ENCODE results near the gene CSMD2.
"Not testable (repeated sequence)": the region's sequence is repeated elsewhere in the genome, so short reads cannot be mapped to it uniquely, and the experiment has no call there.

Gene CSMD2

DNA sequence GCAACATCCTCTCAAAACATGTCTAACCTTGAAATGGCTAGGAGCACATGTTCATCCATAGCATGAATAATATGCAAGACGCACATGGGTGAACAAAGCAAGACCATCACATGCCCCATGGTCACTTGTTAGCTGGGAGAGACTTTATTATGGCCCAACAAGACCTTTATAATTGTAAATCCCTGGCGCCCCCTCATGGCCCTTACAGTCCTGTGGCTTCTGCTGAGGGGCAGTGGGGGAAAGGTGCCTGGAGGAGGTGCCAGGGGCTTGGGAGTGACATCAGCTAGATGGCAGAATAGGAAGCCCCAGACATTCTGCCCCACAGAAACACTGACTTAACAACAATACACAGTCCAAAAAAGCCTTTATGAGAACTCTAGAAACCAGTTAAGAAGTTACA lies 51.7 kb downstream of the CSMD2 start:
- DNase-seq (ENCODE audit: low read depth in 4 of 4, low spot score in 1 of 4): no peak

DNA sequence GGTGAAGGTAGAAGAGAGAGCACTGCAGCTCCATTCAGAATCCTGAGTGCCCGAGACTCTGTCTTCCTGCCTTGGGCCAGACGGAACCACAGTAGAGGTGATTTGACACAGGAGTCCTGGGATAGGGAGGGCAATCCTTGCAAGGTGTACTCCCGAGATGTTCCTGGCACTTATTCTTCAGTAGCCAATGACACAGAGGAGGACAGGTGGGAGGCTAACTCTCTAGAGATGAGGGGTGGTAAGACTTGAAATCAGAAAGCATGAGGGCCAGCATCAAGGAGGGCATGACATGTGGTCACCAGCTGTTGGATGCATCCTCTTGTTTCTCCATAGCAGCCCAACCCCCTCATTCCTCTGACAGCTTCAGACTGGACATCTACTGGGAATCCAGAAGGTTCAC lies 56.3 kb downstream of the CSMD2 start:
- DNase-seq (ENCODE audit: low read depth in 4 of 4, low spot score in 1 of 4): no peak

DNA sequence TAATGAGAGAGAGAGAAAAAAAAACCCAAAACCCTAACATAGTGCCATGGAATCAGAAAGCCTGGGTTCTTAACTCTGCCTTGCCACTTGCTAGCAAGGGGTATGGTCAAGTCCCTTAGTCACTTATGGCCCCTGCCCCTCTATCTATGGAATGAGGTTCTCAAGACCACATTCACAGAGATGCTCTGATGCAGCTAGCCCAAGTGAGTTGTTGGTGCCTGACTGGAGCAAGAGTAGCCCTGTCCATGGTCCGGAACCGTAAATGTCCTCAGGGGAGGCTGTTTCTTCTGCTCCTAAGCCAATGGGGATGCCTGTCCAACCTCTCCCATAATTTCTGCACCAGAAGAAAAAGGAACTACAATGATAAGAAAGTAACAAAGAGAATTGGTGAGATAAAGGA lies 56.8 kb downstream of the CSMD2 start:
- DNase-seq (ENCODE audit: low read depth in 4 of 4, low spot score in 1 of 4): no peak

DNA sequence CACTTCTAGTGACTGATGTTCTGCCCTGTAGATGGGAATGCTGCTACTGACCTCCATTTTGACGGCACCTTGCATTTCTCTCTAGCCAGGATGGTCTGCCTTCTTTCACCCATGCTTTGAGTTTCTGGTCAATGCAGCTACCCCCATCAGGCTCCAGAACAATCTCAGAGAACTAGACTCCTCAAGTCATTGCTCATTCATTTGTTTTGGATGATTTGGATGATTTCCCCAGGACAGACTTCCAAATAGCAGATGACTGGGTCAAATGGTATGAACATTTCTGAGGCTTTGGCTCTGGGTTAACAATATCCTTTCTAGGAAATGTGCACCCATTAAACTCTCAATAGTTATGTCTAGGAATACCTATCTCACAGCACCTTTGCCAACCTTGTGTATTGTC lies 63.9 kb downstream of the CSMD2 start:
- DNase-seq (ENCODE audit: low read depth in 4 of 4, low spot score in 1 of 4): no peak

DNA sequence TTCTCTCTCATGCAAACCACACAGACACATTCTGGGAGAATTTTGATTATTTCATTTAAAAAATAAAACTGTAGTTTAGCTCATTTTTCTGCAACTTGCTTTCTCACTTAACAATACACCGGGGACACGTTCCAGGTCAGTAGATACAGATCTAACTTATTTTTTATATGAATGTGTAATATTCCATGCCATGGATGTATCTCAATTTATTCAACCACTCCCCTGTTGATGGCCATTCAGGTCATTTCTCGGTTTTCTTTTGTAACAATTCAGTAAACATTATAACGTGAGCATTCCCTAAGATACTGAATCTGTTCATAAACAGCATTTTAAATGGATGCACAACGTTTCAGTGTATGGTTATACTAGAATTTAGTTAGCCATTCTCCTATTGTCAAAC lies 64.7 kb downstream of the CSMD2 start:
- no peak for DNase-seq (ENCODE audit: low read depth in 4 of 4, low spot score in 1 of 4)

DNA sequence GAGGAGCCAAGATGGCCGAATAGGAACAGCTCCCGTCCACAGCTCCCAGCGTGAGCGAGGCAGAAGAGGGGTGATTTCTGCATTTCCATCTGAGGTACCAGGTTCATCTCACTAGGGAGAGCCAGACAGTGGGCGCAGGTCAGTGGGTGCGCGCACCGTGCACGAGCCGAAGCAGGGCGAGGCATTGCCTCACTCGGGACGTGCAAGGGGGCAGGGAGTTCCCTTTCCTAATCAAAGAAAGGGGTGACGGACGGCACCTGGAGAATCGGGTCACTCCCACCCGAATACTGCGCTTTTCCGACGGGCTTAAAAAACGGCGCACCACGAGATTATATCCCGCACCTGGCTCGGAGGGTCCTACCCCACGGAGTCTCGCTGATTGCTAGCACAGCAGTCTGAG lies 72.6 kb downstream of the CSMD2 start:
- not testable (repeated sequence) for DNase-seq (ENCODE audit: low read depth in 4 of 4, low spot score in 1 of 4)

DNA sequence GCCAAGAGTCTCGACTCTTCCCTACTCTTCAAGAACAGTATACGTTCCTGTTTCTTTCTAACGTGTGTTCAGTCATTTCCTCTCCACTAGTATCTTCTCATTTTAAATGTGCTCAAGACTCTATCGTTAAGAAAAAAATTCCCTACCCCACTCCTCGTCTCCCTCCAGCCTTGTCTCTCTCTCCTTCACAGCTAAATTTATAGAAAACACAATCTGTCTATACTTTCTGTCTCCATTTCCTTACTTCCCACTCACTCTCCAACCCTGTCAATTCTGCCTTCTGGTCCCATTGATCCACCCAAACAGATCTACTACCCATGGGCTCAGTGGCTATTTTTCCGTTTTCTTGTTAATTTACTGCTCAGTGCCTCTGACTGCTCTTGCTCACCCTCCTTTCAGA lies 75.3 kb downstream of the CSMD2 start:
- DNase-seq (ENCODE audit: low read depth in 4 of 4, low spot score in 1 of 4): no peak

DNA sequence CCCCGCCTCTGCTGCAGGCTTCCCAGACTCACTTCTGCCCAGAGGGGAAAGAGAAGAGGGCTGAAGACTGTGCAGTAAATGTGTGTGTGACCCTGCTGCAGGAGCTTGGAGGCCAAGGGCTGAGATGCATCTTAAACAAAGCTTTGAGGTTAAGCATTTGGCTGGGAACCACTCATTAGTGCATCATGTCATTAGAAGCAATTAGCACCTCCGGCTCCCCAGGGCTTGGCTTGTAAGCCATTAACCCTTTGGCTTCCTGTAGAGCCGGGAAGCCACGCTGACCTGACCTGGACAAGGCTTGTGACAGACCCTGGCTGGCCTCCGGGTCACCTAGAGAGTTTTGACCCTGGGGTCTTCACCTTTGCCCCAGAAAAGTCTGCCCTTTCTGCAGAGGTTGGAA lies 77.0 kb downstream of the CSMD2 start:
- no peak for DNase-seq (ENCODE audit: low read depth in 4 of 4, low spot score in 1 of 4)

DNA sequence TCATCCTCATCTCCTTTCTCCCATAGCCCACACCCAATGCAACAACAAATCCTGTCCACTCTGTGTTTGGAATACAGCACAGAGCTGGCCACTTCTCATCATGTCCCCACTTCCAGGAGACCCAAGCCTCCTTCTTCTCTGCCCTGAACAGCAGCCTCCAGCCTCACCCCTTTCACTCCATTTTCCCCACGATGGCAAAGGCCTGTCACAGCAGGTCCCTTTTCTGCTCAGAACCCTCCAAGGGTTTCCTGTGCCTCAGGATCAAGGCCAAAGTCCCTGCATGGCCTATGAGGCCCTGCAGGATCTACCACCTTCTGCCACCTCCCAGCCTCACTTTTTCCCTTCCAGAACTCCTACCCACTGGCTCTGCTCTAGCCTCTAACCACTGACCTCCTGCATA lies 78.5 kb downstream of the CSMD2 start:
- no peak for DNase-seq (ENCODE audit: low read depth in 4 of 4, low spot score in 1 of 4)

DNA sequence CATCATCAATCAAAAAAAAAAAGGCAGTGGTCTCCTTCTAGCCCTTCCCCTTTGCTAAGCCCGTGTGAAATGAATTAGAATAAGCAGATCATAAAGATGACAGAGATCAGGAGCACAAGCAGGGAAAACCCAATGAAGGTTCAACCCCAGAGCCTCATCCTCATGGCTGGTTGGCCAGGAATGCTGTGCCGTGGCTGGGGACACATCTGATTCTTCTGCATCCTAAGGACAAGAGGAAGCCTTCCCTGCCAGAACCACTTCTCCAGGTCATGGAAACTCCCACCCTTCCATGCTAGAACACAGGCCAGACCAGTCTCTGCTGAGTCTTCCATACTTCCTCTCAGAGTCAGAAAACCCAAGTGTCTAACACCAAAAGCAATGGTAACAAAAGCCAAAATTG lies 81.1 kb downstream of the CSMD2 start:
- DNase-seq (ENCODE audit: low read depth in 4 of 4, low spot score in 1 of 4): no peak

DNA sequence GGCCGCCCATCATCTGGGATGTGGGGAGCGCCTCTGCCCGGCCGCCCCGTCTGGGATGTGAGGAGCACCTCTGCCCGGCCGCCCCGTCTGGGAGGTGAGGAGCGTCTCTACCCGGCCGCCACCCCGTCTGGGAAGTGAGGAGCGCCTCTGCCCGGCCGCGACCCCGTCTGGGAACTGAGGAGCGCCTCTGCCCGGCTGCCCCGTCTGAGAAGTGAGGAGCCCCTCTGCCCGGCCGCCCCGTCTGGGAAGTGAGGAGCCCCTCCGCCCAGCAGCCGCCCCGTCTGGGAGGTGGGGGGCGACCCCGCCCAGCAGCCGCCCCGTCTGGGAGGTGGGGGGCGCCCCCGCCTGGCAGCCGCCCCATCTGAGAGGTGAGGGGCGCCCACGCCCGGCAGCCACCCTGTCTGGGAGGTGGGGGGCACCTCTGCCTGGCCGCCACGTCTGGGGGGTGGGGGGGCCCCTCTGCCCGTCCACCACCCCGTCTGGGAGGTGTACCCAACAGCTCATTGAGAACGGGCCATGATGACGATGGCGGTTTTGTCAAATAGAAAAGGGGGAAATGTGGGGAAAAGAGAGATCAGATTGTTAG lies 82.9 kb downstream of the CSMD2 start:
- not testable (repeated sequence) for DNase-seq (ENCODE audit: low read depth in 4 of 4, low spot score in 1 of 4)

DNA sequence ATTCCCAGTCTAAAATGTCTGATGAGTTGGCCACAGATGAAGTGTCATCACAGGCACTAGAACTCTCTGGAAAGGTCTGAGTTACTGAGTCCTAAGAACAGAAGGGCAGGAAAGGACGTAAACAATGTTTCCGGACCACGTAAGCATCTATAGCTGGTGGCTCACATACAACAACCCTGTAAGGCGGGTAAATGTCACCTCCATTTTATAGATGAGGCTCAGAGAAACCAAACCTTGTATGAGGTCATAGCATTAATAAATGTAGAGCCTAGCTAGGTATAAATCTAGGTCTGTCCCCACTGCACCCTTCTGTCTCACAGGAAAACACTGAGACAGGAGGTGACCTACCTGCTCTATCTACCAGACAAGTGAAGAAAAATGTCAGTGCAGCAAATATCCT lies 86.6 kb downstream of the CSMD2 start:
- DNase-seq (ENCODE audit: low read depth in 4 of 4, low spot score in 1 of 4): no peak

DNA sequence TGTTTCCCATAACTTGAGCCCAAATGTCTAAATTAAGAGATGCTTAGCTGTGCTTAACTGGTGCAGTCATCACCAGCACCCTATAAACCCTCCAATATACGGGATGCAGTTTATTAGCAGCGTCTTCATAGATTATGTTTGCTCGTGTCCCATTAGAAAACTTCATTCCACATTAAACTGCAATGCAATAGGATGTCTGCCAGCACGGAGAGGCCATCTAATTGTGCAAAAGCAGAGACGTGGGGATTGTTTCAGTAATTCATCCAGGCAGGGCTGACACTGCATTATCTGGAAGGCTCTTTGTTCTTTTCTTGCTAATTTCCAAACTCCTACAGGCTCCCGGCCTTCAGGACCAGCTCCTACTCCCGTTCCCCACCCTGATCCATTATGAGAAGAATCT lies 89.5 kb downstream of the CSMD2 start:
- DNase-seq (ENCODE audit: low read depth in 4 of 4, low spot score in 1 of 4): no peak

DNA sequence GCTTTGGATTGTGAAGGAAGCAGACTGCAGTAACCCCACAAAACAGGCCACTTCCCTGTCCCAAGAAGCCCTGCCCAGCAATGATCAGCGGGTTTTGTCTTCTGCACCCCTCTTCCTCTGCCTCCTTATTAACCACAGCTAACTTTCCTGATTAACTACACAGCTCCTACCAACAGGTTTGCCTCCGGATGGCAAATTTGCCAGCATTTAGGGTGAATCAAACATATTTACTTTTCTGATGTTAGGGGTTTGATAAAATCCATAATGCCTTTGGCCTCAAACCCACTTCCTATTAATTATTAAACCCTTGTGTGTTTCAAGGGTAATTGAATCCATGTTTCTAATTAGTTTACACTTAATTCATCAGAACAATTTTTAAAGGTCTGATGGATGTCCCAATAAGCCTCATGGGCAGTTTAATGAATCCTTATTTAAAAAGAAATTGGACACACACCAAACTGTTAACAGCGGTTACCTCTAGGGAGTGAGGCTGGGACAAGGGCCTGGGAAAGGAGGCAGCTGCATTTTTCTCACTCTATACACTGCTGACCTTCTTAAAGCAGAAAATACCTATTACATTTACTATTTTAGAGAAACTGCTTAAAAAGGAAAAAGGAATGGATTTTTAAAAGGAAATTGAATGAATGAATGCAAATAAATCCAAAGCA lies 91.9 kb downstream of the CSMD2 start:
- DNase-seq (ENCODE audit: low read depth in 4 of 4, low spot score in 1 of 4): no peak

DNA sequence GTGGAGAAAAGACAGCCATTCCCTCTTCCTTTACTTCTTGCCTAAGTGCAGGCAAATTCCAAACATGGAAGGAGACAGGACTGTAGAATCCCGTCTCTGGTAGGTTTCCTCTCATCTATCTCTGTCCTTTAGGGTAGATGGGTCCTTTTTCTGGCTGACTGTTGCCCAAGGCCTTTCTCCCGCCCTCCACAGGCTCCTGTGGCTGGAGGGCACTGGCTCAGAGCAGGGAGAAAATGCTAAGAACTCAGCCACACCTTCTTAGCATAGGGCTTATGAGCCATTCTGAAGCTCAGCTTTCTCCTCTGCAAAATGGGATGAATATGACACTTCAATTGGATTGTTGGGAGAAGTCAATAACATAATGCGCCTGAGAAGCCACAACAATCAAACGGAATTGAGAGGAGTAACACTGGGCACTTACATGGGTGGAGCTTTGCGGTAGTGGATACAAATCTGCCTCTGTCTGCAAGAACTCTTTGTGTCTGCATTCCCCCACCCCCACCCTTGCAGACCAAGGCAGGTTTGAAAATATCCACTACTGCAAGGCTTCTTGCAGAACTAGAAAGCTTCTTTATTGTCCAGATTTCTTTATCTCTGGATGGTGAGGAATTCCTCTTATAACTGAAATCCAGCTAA lies 94.7 kb downstream of the CSMD2 start:
- DNase-seq (ENCODE audit: low read depth in 4 of 4, low spot score in 1 of 4): no peak

DNA sequence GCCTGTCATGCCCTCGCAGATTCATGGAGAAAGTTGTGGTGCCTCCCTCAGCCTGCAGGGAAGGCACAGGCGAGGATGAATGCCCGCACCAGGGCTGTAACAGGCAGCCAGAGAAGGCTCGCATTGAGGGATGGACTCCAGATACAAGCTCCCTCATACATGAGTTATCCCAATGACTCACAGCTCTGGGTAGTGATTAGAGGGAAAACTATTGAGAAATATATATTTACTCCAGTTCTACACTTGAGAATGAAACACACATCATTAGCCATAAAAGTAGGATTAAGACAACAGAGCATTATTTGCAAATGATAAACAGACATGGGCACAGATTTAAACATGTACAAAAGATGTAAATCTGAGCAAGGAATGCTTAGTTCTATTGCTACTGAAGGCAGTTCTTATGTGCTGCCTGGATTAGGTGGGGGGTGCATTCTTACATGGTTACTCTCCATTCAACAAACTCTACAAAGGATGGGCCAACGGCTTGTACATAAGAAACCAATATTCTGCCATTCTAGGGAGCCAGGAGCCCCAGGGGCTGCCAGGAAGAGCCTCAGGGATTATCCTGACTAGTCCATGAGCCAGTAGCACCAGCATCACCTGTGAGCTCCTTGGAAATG lies 97.9 kb downstream of the CSMD2 start:
- DNase-seq (ENCODE audit: low read depth in 4 of 4, low spot score in 1 of 4): no peak

DNA sequence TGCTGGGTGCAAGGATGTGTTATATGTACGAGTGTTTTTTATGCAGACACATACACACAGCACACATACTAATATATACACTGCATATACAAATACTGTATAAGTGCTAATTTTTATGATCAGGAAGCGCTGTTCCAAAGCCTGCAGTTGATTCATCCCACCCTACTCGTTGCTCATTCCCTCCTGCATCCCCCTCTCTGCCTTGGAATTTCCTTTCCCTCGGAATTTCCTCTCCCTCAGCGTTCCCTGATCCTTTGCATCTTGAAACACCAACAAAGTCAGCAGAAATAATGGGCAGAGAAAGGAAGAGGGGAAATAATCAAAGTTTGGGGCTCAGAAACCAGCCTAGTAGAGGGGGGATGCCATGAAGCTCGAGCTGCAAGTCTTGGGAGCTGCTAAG lies 98.9 kb downstream of the CSMD2 start:
- DNase-seq (ENCODE audit: low read depth in 4 of 4, low spot score in 1 of 4): no peak

DNA sequence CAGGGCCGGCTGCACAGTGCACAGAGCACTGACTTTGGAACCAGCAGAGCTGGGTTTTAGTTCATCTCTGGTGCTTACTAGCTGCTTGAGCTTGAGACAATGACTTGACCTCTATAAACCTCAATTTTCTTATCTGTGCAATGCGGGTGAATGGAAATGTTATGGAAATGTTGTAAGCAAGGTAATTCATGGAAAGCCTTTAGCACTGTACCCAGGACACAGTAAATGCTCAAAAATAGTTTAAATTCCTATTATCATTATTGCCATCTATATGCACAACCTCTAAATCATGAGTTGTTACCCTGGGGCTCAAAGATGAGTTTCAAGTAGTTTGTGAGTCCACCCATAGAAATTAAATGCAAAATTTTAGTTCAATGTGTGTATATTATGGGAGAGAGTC lies 99.5 kb downstream of the CSMD2 start:
- DNase-seq (ENCODE audit: low read depth in 4 of 4, low spot score in 1 of 4): no peak

DNA sequence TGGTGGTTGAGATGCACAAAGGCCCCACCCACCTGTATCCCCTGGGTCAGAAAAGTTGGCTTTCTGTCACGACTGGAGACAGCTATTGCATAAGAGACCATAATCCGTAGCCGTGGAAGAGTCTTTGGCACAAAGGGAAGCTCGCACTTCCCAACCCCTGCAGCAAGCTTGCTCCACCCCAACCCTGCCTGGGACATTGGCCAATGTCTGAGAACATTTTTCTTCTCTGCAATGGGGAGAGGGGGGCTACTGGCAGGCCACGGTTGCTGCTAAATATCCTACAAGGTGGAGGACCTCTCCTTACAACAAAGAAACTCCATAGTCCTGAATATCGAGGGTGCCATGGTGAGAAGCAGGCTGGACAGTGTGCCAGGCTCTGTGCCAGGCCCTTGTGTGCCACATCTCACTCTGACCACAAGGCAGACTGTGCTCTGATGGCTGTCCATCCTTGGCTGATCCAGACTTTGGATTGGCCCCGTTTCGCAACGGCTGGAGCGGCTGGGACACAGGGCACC lies 104.1 kb downstream of the CSMD2 start:
- DNase-seq (ENCODE audit: low read depth in 4 of 4, low spot score in 1 of 4): no peak

DNA sequence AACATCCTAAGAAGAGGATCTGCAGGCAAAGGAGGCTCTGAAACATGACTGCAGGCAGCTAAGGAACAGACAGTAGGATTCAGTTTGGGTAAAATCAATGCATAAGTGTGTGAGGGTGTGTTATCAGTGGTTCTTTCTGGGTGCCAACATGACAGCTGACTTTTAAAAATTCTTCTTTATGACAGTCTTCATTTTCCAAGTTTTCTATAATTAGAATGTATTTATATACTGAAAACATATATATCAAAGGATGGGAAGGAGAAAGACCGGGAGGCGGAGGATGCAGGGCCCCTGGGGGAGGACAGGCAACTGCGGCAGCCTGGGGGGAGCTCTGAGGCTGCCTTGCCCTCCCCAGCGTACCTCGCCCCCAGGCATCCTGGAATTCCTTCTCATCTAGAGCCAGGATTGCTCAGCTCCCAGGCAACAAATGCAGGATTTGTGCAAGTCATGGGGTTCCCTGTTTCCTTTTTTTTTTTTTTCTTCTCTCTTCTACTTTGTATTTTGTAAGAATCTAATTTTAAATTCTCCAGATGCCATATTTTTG lies 104.8 kb downstream of the CSMD2 start:
- DNase-seq (ENCODE audit: low read depth in 4 of 4, low spot score in 1 of 4): no peak

DNA sequence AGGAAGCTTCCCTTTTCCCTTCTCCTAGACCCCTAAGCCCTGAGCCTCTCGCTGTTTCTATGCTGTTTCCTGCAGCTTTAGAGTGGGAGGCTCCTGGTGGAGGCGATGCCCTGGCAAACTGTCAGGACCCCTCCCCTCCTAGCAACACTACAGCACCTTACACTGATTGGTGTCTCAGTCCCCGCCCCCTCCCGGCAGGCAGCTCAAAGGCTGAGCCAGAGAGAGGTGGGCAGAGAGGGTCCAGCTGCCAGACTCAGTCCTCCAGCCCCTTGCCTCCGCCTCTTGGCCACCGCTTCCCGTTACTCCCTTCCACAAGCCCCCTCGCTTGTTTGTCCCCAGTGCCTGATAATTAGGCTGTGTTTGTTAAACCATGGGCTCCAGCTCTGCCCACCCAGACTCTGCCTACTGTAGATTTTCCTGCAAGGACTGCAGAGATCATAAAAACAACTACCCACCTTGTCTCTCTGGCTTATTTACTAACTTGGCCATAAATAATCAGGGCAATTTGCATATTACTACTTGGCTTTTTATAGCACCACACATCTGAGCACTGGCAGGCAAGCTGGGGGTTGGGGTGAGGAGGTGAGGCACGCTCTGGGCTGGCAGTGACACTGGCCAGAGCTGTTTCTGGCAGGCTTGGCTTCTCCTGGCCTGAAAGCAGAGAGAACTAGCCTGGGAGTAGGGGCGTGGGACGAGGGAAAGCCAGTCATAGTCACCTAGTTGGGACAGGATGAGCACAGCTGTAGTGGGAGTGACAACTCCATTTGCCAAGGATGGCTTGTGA lies 107.5 kb downstream of the CSMD2 start:
- no peak for DNase-seq (ENCODE audit: low read depth in 4 of 4, low spot score in 1 of 4)

Data from stimulated activated CD4-positive, alpha-beta T cell treated with anti-CD3 and anti-CD28 coated beads, Interleukin-1b, Interleukin-23, amount 100 ng/mL, for 24 hours (primary cell).